Measurements from ENCODE around the gene ITGA4. TPM values are rescaled to one million over a fixed set of nuclear protein-coding genes. Genes with fewer than 3 reads are reported as not detected.

The ITGA4 gene
- total and polyA plus RNA-seq, 5 experiments from 2014 or later = 88.1 to 210 (median 128) TPM

Other genes starting within 250 kb of the ITGA4 start
- not detected for gene CERKL, start 199.7 kb downstream of the ITGA4 start, total RNA-seq
- 10 to 100 TPM; 11.7 to 16.7 (median 13.4) TPM for gene CERKL, start 199.7 kb downstream of the ITGA4 start, polyA plus RNA-seq
- not detected for gene NEUROD1, start 223.1 kb downstream of the ITGA4 start, total RNA-seq
- gene NEUROD1, start 223.1 kb downstream of the ITGA4 start, polyA plus RNA-seq = not detected

Measured in naive thymus-derived CD8-positive, alpha-beta T cell (primary cell).